ENCODE results near the gene LRRC3C.
A peak's percentile ranks its signal among the peaks of the same experiment; 100 is the strongest.
"Not testable (repeated sequence)": the region's sequence is repeated elsewhere in the genome, so short reads cannot be mapped to it uniquely, and the experiment has no call there.

LRRC3C gene

GRCh38 chr17:39946551-39947330, 19.2 kb downstream of the LRRC3C start:
- DNase-seq (ENCODE audit: low spot score) = no peak

- not testable (repeated sequence) for DNase-seq (ENCODE audit: low spot score)
Observed at GRCh38 chr17:39948489-39948828, 20.9 kb downstream of the LRRC3C start.

GRCh38 chr17:39949028-39949427, 21.5 kb downstream of the LRRC3C start:
- no peak for DNase-seq (ENCODE audit: low spot score)

GRCh38 chr17:39950871-39951348, 23.4 kb downstream of the LRRC3C start:
- DNase-seq (ENCODE audit: low spot score) = no peak

GRCh38 chr17:39951924-39952679, 24.6 kb downstream of the LRRC3C start:
- DNase-seq (ENCODE audit: low spot score) = no peak

GRCh38 chr17:39952680-39953470, 25.3 kb downstream of the LRRC3C start:
- peak; percentile 97 for DNase-seq (ENCODE audit: low spot score)

GRCh38 chr17:39953471-39953888, 25.9 kb downstream of the LRRC3C start:
- no peak for DNase-seq (ENCODE audit: low spot score)

- no peak for DNase-seq (ENCODE audit: low spot score)
Observed at GRCh38 chr17:39954876-39955275, 27.3 kb downstream of the LRRC3C start.

- DNase-seq (ENCODE audit: low spot score) = no peak
Observed at GRCh38 chr17:39955726-39956225, 28.2 kb downstream of the LRRC3C start.

GRCh38 chr17:39960524-39961041, 33.1 kb downstream of the LRRC3C start:
- DNase-seq (ENCODE audit: low spot score) = no peak

- no peak for DNase-seq (ENCODE audit: low spot score)
Observed at GRCh38 chr17:39962642-39963220, 35.2 kb downstream of the LRRC3C start, which contains the start of gene GSDMA. Gene GSDMA (plus strand): TSS chr17:39963004. CDS start chr17:39965688, 2,684 bp downstream.

GRCh38 chr17:39963829-39964228, 36.3 kb downstream of the LRRC3C start:
- no peak for DNase-seq (ENCODE audit: low spot score)

- no peak for DNase-seq (ENCODE audit: low spot score)
Observed at GRCh38 chr17:39965017-39965699, 37.6 kb downstream of the LRRC3C start.

GRCh38 chr17:39966771-39967170, 39.2 kb downstream of the LRRC3C start:
- DNase-seq (ENCODE audit: low spot score) = no peak

- no peak for DNase-seq (ENCODE audit: low spot score)
Observed at GRCh38 chr17:39968761-39969160, 41.2 kb downstream of the LRRC3C start.

- DNase-seq (ENCODE audit: low spot score) = no peak
Observed at GRCh38 chr17:39969375-39969774, 41.8 kb downstream of the LRRC3C start.

- no peak for DNase-seq (ENCODE audit: low spot score)
Observed at GRCh38 chr17:39970157-39970692, 42.7 kb downstream of the LRRC3C start.

- no peak for DNase-seq (ENCODE audit: low spot score)
Observed at GRCh38 chr17:39971076-39971603, 43.6 kb downstream of the LRRC3C start.

- no peak for DNase-seq (ENCODE audit: low spot score)
Observed at GRCh38 chr17:39972271-39972670, 44.7 kb downstream of the LRRC3C start.

- no peak for DNase-seq (ENCODE audit: low spot score)
Observed at GRCh38 chr17:39973496-39973895, 46.0 kb downstream of the LRRC3C start.
